HepG2 (cell line): Measurements from ENCODE around the gene EPB41L4A. TPM values are rescaled to one million over a fixed set of nuclear protein-coding genes. Genes with fewer than 3 reads are reported as not detected.

Experiments used
- ATAC-seq: fragments of 200-7000 bp; cut with Tn5 transposase; 3 replicates; pipeline ENCODE4 v1.9.1; 2020; ENCODE audit warnings: mild to moderate bottlenecking, moderate library complexity
- BruUV-seq: library from RNA; stranded (reverse); fragments of 400-500 nt; replicated peaks from 2 replicates; lab custom pipeline; 2021; lab: Mats Ljungman, UMichigan
- CTCF ChIA-PET: fragments of 300-600 bp; formaldehyde crosslinking; extraction: SDS; loops from one replicate; lab custom pipeline; 2021; ENCODE audit warnings: low total read pairs, inconsistent platforms, low intra/inter-chr PET ratio; lab: Yijun Ruan, JAX
- POLR2A ChIA-PET: fragments of 350-600 bp; sonication (Branson Sonifier 250); formaldehyde crosslinking; loops from one replicate; lab custom pipeline; 2020; ENCODE audit warnings: antibody characterized with exemption, inconsistent platforms; lab: Yijun Ruan, JAX
- DNase-seq: peaks from one replicate; pipeline ENCODE4 v3.0.0-alpha.2; 2015; ENCODE audit warnings: low spot score
- FAIRE-seq: peaks from 3 replicates; lab custom pipeline; 2011; peaks lifted over from hg19 to GRCh38; lab: Jason Lieb, UNC
- H2AFZ ChIP-seq: one replicate; pipeline ENCODE4 v1.6.1; 2011; ENCODE audit warnings: low read length, inconsistent platforms
- H3K27ac ChIP-seq: fragments of 300-600 bp; 3 replicates; pipeline ENCODE4 v1.8.0; 2011; ENCODE audit warnings: mixed run types, mild to moderate bottlenecking, mixed read lengths, low read length, inconsistent platforms; ENCODE audit not compliant: insufficient read depth; ENCODE audit errors: extremely low read length
- H3K27me3 ChIP-seq, 2 experiments: fragments of 200-600 bp in 1 of 2; 2 replicates in 1 of 2; 3 replicates in 1 of 2; pipeline versions ENCODE4 v1.6.0 to v1.8.0; 2011; ENCODE audit warnings: low read length in 2 of 2, mild to moderate bottlenecking in 2 of 2, moderate library complexity in 2 of 2, inconsistent platforms in 1 of 2; ENCODE audit not compliant: insufficient read depth in 2 of 2, control insufficient read depth in 1 of 2
- H3K36me3 ChIP-seq, 2 experiments: fragments of 200-600 bp in 1 of 2; replicated peaks in 1 of 2; 2 replicates in 1 of 2; 3 replicates in 1 of 2; pipeline versions ENCODE4 v1.5.1 to v1.8.0; 2011; ENCODE audit warnings: low read length in 2 of 2, inconsistent platforms in 1 of 2; ENCODE audit not compliant: insufficient read depth in 2 of 2, control insufficient read depth in 1 of 2
- H3K4me1 ChIP-seq: 2 replicates; pipeline ENCODE4 v1.5.1; 2012; ENCODE audit warnings: low read length, inconsistent platforms; ENCODE audit not compliant: insufficient read depth
- H3K4me2 ChIP-seq: 2 replicates; pipeline ENCODE4 v1.6.0; 2011; ENCODE audit warnings: low read depth, low read length, inconsistent platforms
- H3K4me3 ChIP-seq, 3 experiments: fragments of 200-600 bp in 1 of 3; sonication (generic), shearing (Covaris generic) in 1 of 3; replicated peaks in 1 of 3; 2 replicates each; pipeline ENCODE4 v1.5.1; 2011 to 2016; ENCODE audit warnings: low read length in 3 of 3, inconsistent platforms in 2 of 3, low read depth in 2 of 3, mild to moderate bottlenecking in 2 of 3, control low read depth in 1 of 3, mixed read lengths in 1 of 3; ENCODE audit not compliant: insufficient read depth in 1 of 3
- H3K79me2 ChIP-seq: one replicate; pipeline ENCODE4 v1.6.1; 2011; ENCODE audit warnings: low read length, inconsistent platforms; ENCODE audit not compliant: insufficient read depth
- H3K9ac ChIP-seq: 2 replicates; pipeline ENCODE4 v1.6.0; 2011; ENCODE audit warnings: mild to moderate bottlenecking, low read depth, low read length, inconsistent platforms; ENCODE audit not compliant: insufficient read depth
- H3K9me3 ChIP-seq: 2 replicates; pipeline ENCODE4 v1.5.1; 2012; ENCODE audit warnings: mild to moderate bottlenecking, low read length
- H4K20me1 ChIP-seq: 2 replicates; pipeline ENCODE4 v1.6.0; 2011; ENCODE audit warnings: inconsistent platforms, mild to moderate bottlenecking, low read length, moderate library complexity; ENCODE audit not compliant: insufficient read depth
- ARNT ChIP-seq: fragments of 450-650 bp; IDR thresholded peaks from 2 replicates; pipeline ENCODE4 v1.6.1; 2017
- HDAC1 ChIP-seq: sonication (generic); formaldehyde crosslinking; IDR thresholded peaks from 2 replicates; pipeline ENCODE4 v1.5.1; 2020; ENCODE audit warnings: mild to moderate bottlenecking, missing genetic modification reagents
- KDM4B ChIP-seq: sonication (generic); formaldehyde crosslinking; IDR thresholded peaks from 2 replicates; pipeline ENCODE4 v1.4.0; 2020; ENCODE audit warnings: missing genetic modification reagents
- SAP130 ChIP-seq: IDR thresholded peaks from 2 replicates; pipeline ENCODE4 v1.6.1; 2016; ENCODE audit warnings: low read depth
- SNAPC4 ChIP-seq: sonication (generic); formaldehyde crosslinking; IDR thresholded peaks from 2 replicates; pipeline ENCODE4 v1.4.0; 2020; ENCODE audit warnings: mild to moderate bottlenecking, missing genetic modification reagents
- THAP7 ChIP-seq: sonication (generic); formaldehyde crosslinking; IDR thresholded peaks from 2 replicates; pipeline ENCODE4 v1.8.1; 2023; ENCODE audit warnings: mild to moderate bottlenecking, missing genetic modification reagents
- ZEB1 ChIP-seq: IDR thresholded peaks from 2 replicates; pipeline ENCODE4 v1.6.1; 2012; ENCODE audit warnings: mild to moderate bottlenecking, low read depth, inconsistent platforms; ENCODE audit not compliant: insufficient replicate concordance
- ZFP36L1 ChIP-seq: sonication (generic); formaldehyde crosslinking; IDR thresholded peaks from 2 replicates; pipeline ENCODE4 v1.8.0; 2022; ENCODE audit warnings: mild to moderate bottlenecking, missing genetic modification reagents, moderate library complexity
- ZMAT5 ChIP-seq: sonication (generic); formaldehyde crosslinking; IDR thresholded peaks from 2 replicates; pipeline ENCODE4 v1.5.0; 2020; ENCODE audit warnings: mild to moderate bottlenecking, low read depth, missing genetic modification reagents, borderline replicate concordance
- ZNF121 ChIP-seq: sonication (generic); formaldehyde crosslinking; IDR thresholded peaks from 2 replicates; pipeline ENCODE4 v1.5.0; 2020; ENCODE audit warnings: mild to moderate bottlenecking, missing genetic modification reagents
- ZNF224 ChIP-seq: sonication (generic); formaldehyde crosslinking; IDR thresholded peaks from 2 replicates; pipeline ENCODE4 v1.5.0; 2020; ENCODE audit warnings: mild to moderate bottlenecking, missing genetic modification reagents
- ZNF260 ChIP-seq: sonication (generic); formaldehyde crosslinking; IDR thresholded peaks from 2 replicates; pipeline ENCODE4 v1.4.0; 2020; ENCODE audit warnings: missing genetic modification reagents, low read depth, mild to moderate bottlenecking, borderline replicate concordance
- ZNF362 ChIP-seq: sonication (generic); formaldehyde crosslinking; IDR thresholded peaks from 2 replicates; pipeline ENCODE4 v1.4.0; 2020; ENCODE audit warnings: missing genetic modification reagents, mild to moderate bottlenecking, borderline replicate concordance
- ZNF383 ChIP-seq: sonication (generic); formaldehyde crosslinking; IDR thresholded peaks from 2 replicates; pipeline ENCODE4 v1.4.0; 2020; ENCODE audit warnings: missing genetic modification reagents, mild to moderate bottlenecking, borderline replicate concordance
- ZNF674 ChIP-seq: sonication (generic); formaldehyde crosslinking; IDR thresholded peaks from 2 replicates; pipeline ENCODE4 v1.5.0; 2020; ENCODE audit warnings: low read depth, mild to moderate bottlenecking, missing genetic modification reagents
- WGBS: methylation state at CpG from one replicate; pipeline ENCODE4 v1.1.6; 2017; ENCODE audit warnings: low lambda C conversion rate; 5-methylcytosine and 5-hydroxymethylcytosine counted together
- in situ Hi-C: cut with HindIII; loops from 2 replicates; pipeline ENCODE4 v1.10.0; 2017; ENCODE audit warnings: low pct_unique_long_range_greater_than_20kb; ENCODE audit not compliant: extremely low pct_ligation_motif_present
- intact Hi-C: fragments of 100-400 bp; cut with micrococcal nuclease; formaldehyde crosslinking; loops from one replicate; pipeline ENCODE4 v1.10.0; 2022; ENCODE audit not compliant: unreplicated experiment
- polyA plus RNA-seq, 8 experiments: library from polyadenylated mRNA; depleted of rRNA in 3 of 8; stranded (reverse) in 7 of 8; unstranded in 1 of 8; fragments of >200 nt; fragmentation: Illumina TruSeq in 4 of 8; extraction: Trizol in 4 of 8; gene quantifications; 2 replicates each; pipeline versions ENCODE4 v1.2.1 to v1.2.3, GENCODE V29; 2011 to 2016; ENCODE audit warnings: low read depth in 4 of 8, missing spikeins in 1 of 8, mixed read lengths in 1 of 8; ENCODE audit not compliant: insufficient read depth in 1 of 8
- total RNA-seq, 5 experiments: library from RNA; depleted of rRNA; stranded (reverse); fragments of >200 nt; fragmentation: Illumina TruSeq; extraction: Trizol; gene quantifications; 2 replicates each; pipeline ENCODE4 v1.2.3, GENCODE V29; 2016; ENCODE audit warnings: low read depth in 1 of 5

The EPB41L4A gene
- total and polyA plus RNA-seq, 2 of the 13 experiments (the other 11 are each of a cell fraction or from before 2014, with no cell fraction given), result 0.07 TPM; not detected in 1

GRCh38 chr5:112374818-112375217 is 44.3 kb downstream of the EPB41L4A start:
- CTCF ChIA-PET, result no interaction called here
- H3K79me2 ChIP-seq, result no peaks in the 10 kb centered on the region
- BruUV-seq, result no TSS peak
- H2AFZ ChIP-seq, result no peak overlapping the region
- H3K36me3 ChIP-seq, result no peaks in the 10 kb centered on the region
- H3K27ac ChIP-seq, result no peak overlapping the region
- no peaks in the 10 kb centered on the region for H3K27me3 ChIP-seq
- no peak overlapping the region for H3K4me3 ChIP-seq
- FAIRE-seq (no peak), ATAC-seq (no peak), DNase-seq (no peak)
- no peaks in the 10 kb centered on the region for H3K4me1 ChIP-seq
- intact Hi-C loops, result no loop called here
- POLR2A ChIA-PET, result no interaction called here
- no peaks in the 10 kb centered on the region for H4K20me1 ChIP-seq
- H3K9me3 ChIP-seq, result no peaks in the 10 kb centered on the region
- H3K9ac ChIP-seq, result no peak overlapping the region
- TF ChIP-seq ZFP36L1 (CRISPR knock-in tag), result no peak
- TF ChIP-seq ZEB1, result no peak
- TF ChIP-seq SNAPC4, result no peak
- no peak for TF ChIP-seq ZNF224 (CRISPR knock-in tag)
- TF ChIP-seq SAP130 (CRISPR knock-in tag), result no peak
- TF ChIP-seq ARNT, result no peak
- no peak for TF ChIP-seq ZMAT5 (CRISPR knock-in tag)
- TF ChIP-seq HDAC1, result no peak
- TF ChIP-seq THAP7, result no peak
- TF ChIP-seq ZNF121 (CRISPR knock-in tag), result no peak
- TF ChIP-seq ZNF674 (CRISPR knock-in tag), result no peak
- TF ChIP-seq KDM4B (CRISPR knock-in tag), result no peak
- TF ChIP-seq ZNF260 (CRISPR knock-in tag), result no peak
- TF ChIP-seq ZNF362 (CRISPR knock-in tag), result no peak
- TF ChIP-seq ZNF383 (CRISPR knock-in tag), result no peak
- in situ Hi-C loops, result no loop called here
- no peak overlapping the region for H3K4me2 ChIP-seq
- WGBS, result 3% methylated on average over 4 of the region's 4 CpGs
